ENCODE measurements around the gene FGG. TPM values are rescaled to one million over a fixed set of nuclear protein-coding genes. Genes with fewer than 3 reads are reported as not detected.

The FGG gene
- total and polyA plus RNA-seq, 2 of the 8 experiments (the other 6 are each of a cell fraction or from before 2014, with no cell fraction given), result not detected

GRCh38 chr4:154569028-154569427 is 43.4 kb downstream of the FGG start:
- Histone ChIP-seq H3K36me3 (ENCODE audit: control insufficient read depth in 2 of 4, insufficient read depth in 4 of 4, low read length in 3 of 4) (no peaks in the 10 kb centered on the region), H2BK5ac (ENCODE audit: low read depth, low read length) (no peak overlapping the region), H3K79me2 (ENCODE audit: control insufficient read depth in 1 of 2, insufficient read depth in 2 of 2, low read length in 2 of 2) (no peaks in the 10 kb centered on the region), H4K91ac (replicated peaks; ENCODE audit: insufficient read length, low read length) (no peak overlapping the region), H3K4me2 (ENCODE audit: insufficient read depth in 1 of 2, low read depth in 2 of 2, low read length in 2 of 2) (no peak overlapping the region), H3K4me1 (replicated peaks in 1 of 4; ENCODE audit: control insufficient read depth in 3 of 4, insufficient read depth in 4 of 4, low read length in 3 of 4) (no peaks in the 10 kb centered on the region), H3K23ac (ENCODE audit: insufficient read length) (no peak overlapping the region), H3K18ac (ENCODE audit: extremely low read depth, low read length) (no peak overlapping the region), H2BK15ac (ENCODE audit: low read length) (no peak overlapping the region), H3K23me2 (ENCODE audit: low read depth, low read length) (no peaks in the 10 kb centered on the region), H2BK12ac (ENCODE audit: low read depth, low read length) (no peak overlapping the region), H4K8ac (ENCODE audit: extremely low read depth, insufficient read depth, low read length) (no peak overlapping the region), H2AFZ (ENCODE audit: low read length) (no peak overlapping the region), H3K27ac (ENCODE audit: low read depth, low read length) (no peak overlapping the region), H4K5ac (ENCODE audit: insufficient read length, low read depth, low read length) (no peak overlapping the region), H3K56ac (replicated peaks; ENCODE audit: insufficient read length, low read depth, low read length) (no peak overlapping the region), H3K79me1 (ENCODE audit: low read depth, low read length) (no peaks in the 10 kb centered on the region), H4K20me1 (replicated peaks in 1 of 2; ENCODE audit: control insufficient read depth in 1 of 2, insufficient read depth in 2 of 2, low read length in 2 of 2) (no peaks in the 10 kb centered on the region), H3K9ac (replicated peaks in 1 of 4; ENCODE audit: extremely low read depth in 1 of 4, low read depth in 3 of 4, low read length in 3 of 4) (no peak overlapping the region), H2AK5ac (ENCODE audit: low read depth, low read length) (no peak overlapping the region), H3K9me3 (ENCODE audit: insufficient read depth in 2 of 2, low read depth in 1 of 2, low read length in 1 of 2) (no peaks in the 10 kb centered on the region), H3K14ac (ENCODE audit: insufficient read length) (no peak overlapping the region), H3K4ac (replicated peaks; ENCODE audit: insufficient read length, low read depth, low read length) (no peak overlapping the region), H2BK20ac (ENCODE audit: low read length) (no peak overlapping the region), H3K4me3 (ENCODE audit: extremely low read depth in 1 of 4, insufficient read depth in 2 of 4, low read depth in 3 of 4, low read length in 4 of 4) (no peak overlapping the region), H3K27me3 (replicated peaks in 1 of 4; ENCODE audit: control insufficient read depth in 3 of 4, extremely low read depth in 1 of 4, insufficient read depth in 3 of 4, low read length in 3 of 4) (no peaks in the 10 kb centered on the region), H2BK120ac (replicated peaks; ENCODE audit: low read depth, low read length) (no peak overlapping the region)
- ChIA-PET CTCF (ENCODE audit: partially characterized antibody) (interaction anchor here (0.6 to 6.7 kb wide), 9 partner anchors 10 to 1419 kb away, joined by 3 to 47 read pairs (median 5); partner anchors contain the start of gene PLRG1), POLR2A (ENCODE audit: partially characterized antibody) (no interaction called here)
- 94% methylated on average over 3 of the region's 3 CpGs; no CpG with 5 or more reads in 1 of the 2 experiments for WGBS, 2 experiments (ENCODE audit: extremely low coverage in 1 of 2, insufficient coverage in 1 of 2, insufficient read length in 1 of 2, insufficient replicate concordance in 2 of 2, low coverage in 1 of 2, low lambda C conversion rate in 2 of 2, missing lambda C conversion rate in 1 of 2)
- DNase-seq (ENCODE audit: low read depth in 1 of 2, low spot score in 2 of 2) (no peak), FAIRE-seq (no peak)
- TF ChIP-seq RFX5 (IDR thresholded peaks at IDR 0.05; ENCODE audit: borderline replicate concordance, low read depth, low read length) (no peak), HDAC6 (IDR thresholded peaks at IDR 0.05; ENCODE audit: low read depth, low read length) (no peak), SIRT6 (IDR thresholded peaks at IDR 0.05; ENCODE audit: low read length) (no peak), CBX8 (IDR thresholded peaks at IDR 0.05; ENCODE audit: borderline replicate concordance, low read depth, low read length) (no peak), BACH1 (IDR thresholded peaks at IDR 0.05; ENCODE audit: low read length) (no peak), GTF2F1 (IDR thresholded peaks at IDR 0.05; ENCODE audit: borderline replicate concordance, low read depth, low read length) (no peak), PHF8 (conservative IDR thresholded peaks at IDR 0.05; ENCODE audit: low read depth, low read length) (no peak), POLR2A (IDR thresholded peaks at IDR 0.05; ENCODE audit: control extremely low read depth in 1 of 2, low read depth in 2 of 2, low read length in 2 of 2) (no peak), EGR1 (IDR thresholded peaks at IDR 0.05; ENCODE audit: borderline replicate concordance, low read depth, low read length) (no peak)

All from H1 (cell line).